Ovary (tissue), 9 donors: ENCODE measurements around the gene RPS19. TPM values are rescaled to one million over a fixed set of nuclear protein-coding genes. Genes with fewer than 3 reads are reported as not detected.

Source experiments
- DNase-seq, 5 donors: peaks; one replicate each; pipeline ENCODE4 v3.0.0-alpha.2; 2019 to 2020
- H3K27ac ChIP-seq, 2 donors: fragments of 200-600 bp; one replicate each; pipeline versions ENCODE4 v1.5.1 to v1.8.0; 2019 to 2022
- H3K27me3 ChIP-seq: fragments of 200-600 bp; one replicate; pipeline ENCODE4 v1.8.0; 2022
- H3K36me3 ChIP-seq: fragments of 200-600 bp; sonication (generic); one replicate; pipeline ENCODE4 v1.5.1; 2019
- H3K4me1 ChIP-seq: one replicate; pipeline ENCODE4 v1.8.1; 2013; ENCODE audit warnings: mild to moderate bottlenecking, moderate library complexity; ENCODE audit not compliant: insufficient read depth
- H3K4me3 ChIP-seq: fragments of 200-600 bp; sonication (generic); one replicate; pipeline ENCODE4 v1.5.1; 2017
- H3K9me3 ChIP-seq, 2 donors: fragments of 200-600 bp in 1 of 2; sonication (generic) in 1 of 2; one replicate each; pipeline versions ENCODE4 v1.5.1 to v1.8.1; 2013 to 2019; ENCODE audit warnings: mild to moderate bottlenecking in 1 of 2, moderate library complexity in 1 of 2
- CTCF ChIP-seq, 3 donors: fragments of 450-650 bp in 2 of 3; fragments of 200-600 bp in 1 of 3; IDR thresholded peaks; one replicate each; pipeline versions ENCODE4 v1.5.1 to v1.8.0; 2016 to 2022; ENCODE audit warnings: antibody characterized with exemption in 3 of 3, mild to moderate bottlenecking in 1 of 3
- EP300 ChIP-seq: sonication (generic); formaldehyde crosslinking; IDR thresholded peaks from one replicate; pipeline ENCODE4 v1.6.1; 2017; ENCODE audit warnings: antibody characterized with exemption
- POLR2A ChIP-seq: fragments of 450-650 bp; IDR thresholded peaks from one replicate; pipeline ENCODE4 v1.6.1; 2017; ENCODE audit warnings: antibody characterized with exemption, mild to moderate bottlenecking, moderate library complexity
- WGBS, 3 donors: extraction: QIAGEN DNeasy Blood & Tissue Kit in 1 of 3; methylation state at CpG; one replicate each; pipeline versions ENCODE4 v1.1.5 to v1.1.7; 2013 to 2017; 5-methylcytosine and 5-hydroxymethylcytosine counted together
- intact Hi-C, 4 donors: fragments of 100-400 bp; cut with DNase I; formaldehyde crosslinking; loops; one replicate each; pipeline versions ENCODE4 v1.11.0 to v1.15.1; 2022 to 2023
- polyA plus RNA-seq, 2 donors: library from polyadenylated mRNA; stranded (reverse); fragments of 200-250 nt in 1 of 2; fragments of 350-450 nt in 1 of 2; fragmentation: Illumina TruSeq in 1 of 2; extraction: RNeasy Lipid Tissue Mini Kit (QIAGEN cat#74804) in 1 of 2; gene quantifications; one replicate each; pipeline ENCODE4 v1.2.3, GENCODE V29; 2013 to 2014
- total RNA-seq, 7 donors: library from RNA; depleted of rRNA in 2 of 7; stranded (reverse); fragments of >200 nt in 2 of 7; fragmentation: NEBNext Ultra II Directional in 3 of 7; extraction: Animal tissue kit (Norgen Biotek cat#: 25700) in 3 of 7; gene quantifications; one replicate each; pipeline versions ENCODE4 v1.1.0 to v1.2.4, GENCODE V29; 2016 to 2023
- donor health status: DM: no; HTN: no; CAD: no; lungs with moderate emphysema.
- donor health status: DM: no; HTN: no; CAD: no.
- donor health status: Bipolar disorder and iron deficiency.
- donor health status: DM: yes; HTN: yes; CAD: no.
- donor health status: DM: no; HTN: no; CAD: no.
- donor health status: DM: yes; HTN: yes; CAD: no.

Gene RPS19
- total and polyA plus RNA-seq, 9 donors: 1,030 to 3,960 (median 2,873) TPM

GRCh38 chr19:41890936-41891335 is 30.9 kb downstream of the RPS19 start:
- no peak overlapping the region for H3K27ac ChIP-seq
- 91 to 98% (median 96%) methylated on average over 4 of the region's 4 CpGs for WGBS, 3 donors
- H3K4me1 ChIP-seq: no peaks in the 10 kb centered on the region
- H3K36me3 ChIP-seq: no peaks in the 10 kb centered on the region
- no peak overlapping the region for H3K4me3 ChIP-seq
- intact Hi-C loops: no loop called here
- no peaks in the 10 kb centered on the region for H3K9me3 ChIP-seq
- TF ChIP-seq CTCF (IDR thresholded peaks at IDR 0.05): no peak
- TF ChIP-seq EP300: no peak
- no peak for DNase-seq
- H3K27me3 ChIP-seq: no peaks in the 10 kb centered on the region

- no peak for TF ChIP-seq POLR2A
- TF ChIP-seq EP300: no peak
- TF ChIP-seq CTCF (IDR thresholded peaks at IDR 0.05): no peak
- H3K27ac ChIP-seq: no peak overlapping the region
- intact Hi-C loops: no loop called here
- H3K36me3 ChIP-seq: no peaks in the 10 kb centered on the region
- DNase-seq: no peak
- 79 to 83% (median 79%) methylated on average over 34 of the region's 34 CpGs for WGBS, 3 donors
- no peaks in the 10 kb centered on the region for H3K4me1 ChIP-seq
- no peaks in the 10 kb centered on the region for H3K9me3 ChIP-seq
- H3K27me3 ChIP-seq: no peaks in the 10 kb centered on the region
- no peak overlapping the region for H3K4me3 ChIP-seq
Observed at GRCh38 chr19:41892173-41892902, 32.3 kb downstream of the RPS19 start.

DNA sequence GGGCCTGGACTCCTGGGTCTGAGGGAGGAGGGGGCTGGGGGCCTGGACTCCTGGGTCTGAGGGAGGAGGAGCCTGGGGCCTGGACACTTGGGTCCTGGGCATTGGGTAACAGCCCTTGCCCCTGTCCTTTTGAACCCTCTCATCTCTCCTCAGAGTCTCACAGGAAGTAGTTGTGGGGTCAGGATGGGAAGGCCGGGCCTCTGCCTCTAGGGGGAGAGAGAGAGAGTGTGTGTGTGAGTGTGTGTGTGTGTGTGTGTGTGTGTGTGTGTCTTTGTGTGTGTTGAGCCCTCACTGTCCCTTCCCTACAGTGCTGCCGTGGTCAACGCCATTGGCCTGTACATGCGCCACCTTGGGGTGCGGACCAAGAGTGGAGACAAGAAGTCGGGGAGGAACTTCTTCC is 33.8 kb downstream of the RPS19 start:
- no peak overlapping the region for H3K4me3 ChIP-seq
- no peak for TF ChIP-seq CTCF (IDR thresholded peaks at IDR 0.05)
- H3K27ac ChIP-seq: no peak overlapping the region
- H3K27me3 ChIP-seq: no peaks in the 10 kb centered on the region
- WGBS, 3 donors: 77 to 84% (median 83%) methylated on average over 6 of the region's 6 CpGs
- no peaks in the 10 kb centered on the region for H3K9me3 ChIP-seq
- no peak for DNase-seq
- intact Hi-C loops: no loop called here
- no peaks in the 10 kb centered on the region for H3K36me3 ChIP-seq
- no peaks in the 10 kb centered on the region for H3K4me1 ChIP-seq

DNA sequence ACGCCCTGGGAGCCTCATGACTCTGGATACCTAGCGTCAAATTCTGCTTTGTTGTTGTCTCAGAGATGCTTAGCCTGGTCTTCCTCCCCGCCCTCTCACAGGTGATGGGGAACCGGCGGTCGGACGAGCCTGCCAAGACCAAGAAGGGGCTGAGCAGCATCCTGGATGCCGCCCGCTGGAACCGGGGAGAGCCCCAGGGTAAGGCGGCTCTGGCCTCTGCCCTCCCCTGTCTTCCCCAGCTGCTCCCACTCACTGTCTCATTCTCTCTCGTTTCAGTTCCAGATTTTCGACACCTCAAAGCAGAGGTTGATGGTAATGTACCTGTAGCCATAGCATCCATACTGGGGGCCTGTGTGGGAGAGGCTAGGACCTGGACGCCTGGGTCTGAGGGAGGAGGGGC is 34.3 kb downstream of the RPS19 start:
- WGBS, 3 donors: 75 to 76% (median 75%) methylated on average over 14 of the region's 14 CpGs
- Histone ChIP-seq H3K36me3 (no peaks in the 10 kb centered on the region), H3K9me3 (no peaks in the 10 kb centered on the region), H3K4me3 (no peak overlapping the region), H3K27ac (no peak overlapping the region), H3K4me1 (no peaks in the 10 kb centered on the region), H3K27me3 (no peaks in the 10 kb centered on the region)
- no peak for DNase-seq
- intact Hi-C loops: no loop called here
- TF ChIP-seq CTCF (IDR thresholded peaks at IDR 0.05) (no peak), EP300 (no peak), POLR2A (no peak)
